ENCODE data around the gene BTBD9.

DNA sequence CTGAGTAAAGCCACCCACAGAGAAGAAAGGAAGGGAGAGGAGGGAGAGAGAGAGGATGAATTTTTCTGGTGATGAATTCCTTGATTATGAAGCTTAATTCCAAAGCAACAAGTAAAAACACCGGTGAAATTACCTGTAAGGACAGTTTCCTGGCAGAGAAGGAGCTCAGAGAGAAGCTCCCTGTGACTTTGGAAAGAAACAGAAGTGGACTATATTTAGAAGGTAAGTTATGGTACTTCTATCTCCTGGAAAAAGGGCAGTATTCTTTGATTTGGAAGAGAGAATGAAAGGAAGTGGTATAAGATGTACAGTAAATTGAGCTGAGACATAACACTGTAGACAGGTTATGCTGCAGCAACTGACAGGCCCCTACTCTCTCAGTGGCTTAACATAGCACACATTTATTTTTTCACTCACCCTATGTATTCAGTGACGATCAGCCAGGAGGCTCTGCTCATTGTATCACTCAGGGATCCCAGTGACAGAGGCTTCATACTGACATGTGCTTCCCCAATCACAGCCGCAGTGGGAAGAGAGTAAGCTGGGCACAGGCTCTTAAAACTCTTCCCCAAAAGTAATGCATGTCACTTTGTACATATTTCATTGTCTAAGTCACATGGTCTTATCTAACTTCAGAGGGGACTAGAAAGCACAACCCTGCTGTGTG lies 349.5 kb downstream of the BTBD9 start:
- TF ChIP-seq, protein P1, sequence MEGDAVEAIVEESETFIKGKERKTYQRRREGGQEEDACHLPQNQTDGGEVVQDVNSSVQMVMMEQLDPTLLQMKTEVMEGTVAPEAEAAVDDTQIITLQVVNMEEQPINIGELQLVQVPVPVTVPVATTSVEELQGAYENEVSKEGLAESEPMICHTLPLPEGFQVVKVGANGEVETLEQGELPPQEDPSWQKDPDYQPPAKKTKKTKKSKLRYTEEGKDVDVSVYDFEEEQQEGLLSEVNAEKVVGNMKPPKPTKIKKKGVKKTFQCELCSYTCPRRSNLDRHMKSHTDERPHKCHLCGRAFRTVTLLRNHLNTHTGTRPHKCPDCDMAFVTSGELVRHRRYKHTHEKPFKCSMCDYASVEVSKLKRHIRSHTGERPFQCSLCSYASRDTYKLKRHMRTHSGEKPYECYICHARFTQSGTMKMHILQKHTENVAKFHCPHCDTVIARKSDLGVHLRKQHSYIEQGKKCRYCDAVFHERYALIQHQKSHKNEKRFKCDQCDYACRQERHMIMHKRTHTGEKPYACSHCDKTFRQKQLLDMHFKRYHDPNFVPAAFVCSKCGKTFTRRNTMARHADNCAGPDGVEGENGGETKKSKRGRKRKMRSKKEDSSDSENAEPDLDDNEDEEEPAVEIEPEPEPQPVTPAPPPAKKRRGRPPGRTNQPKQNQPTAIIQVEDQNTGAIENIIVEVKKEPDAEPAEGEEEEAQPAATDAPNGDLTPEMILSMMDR (IDR thresholded peaks at IDR 0.05 in 8 of 11, conservative IDR thresholded peaks at IDR 0.05 in 3 of 11): no peak
- TF ChIP-seq POLR2A (IDR thresholded peaks at IDR 0.05) (no peak), POLR2AphosphoS5 (IDR thresholded peaks at IDR 0.05) (no peak)
